ENCODE measurements around the gene SEMA5A.

DNA sequence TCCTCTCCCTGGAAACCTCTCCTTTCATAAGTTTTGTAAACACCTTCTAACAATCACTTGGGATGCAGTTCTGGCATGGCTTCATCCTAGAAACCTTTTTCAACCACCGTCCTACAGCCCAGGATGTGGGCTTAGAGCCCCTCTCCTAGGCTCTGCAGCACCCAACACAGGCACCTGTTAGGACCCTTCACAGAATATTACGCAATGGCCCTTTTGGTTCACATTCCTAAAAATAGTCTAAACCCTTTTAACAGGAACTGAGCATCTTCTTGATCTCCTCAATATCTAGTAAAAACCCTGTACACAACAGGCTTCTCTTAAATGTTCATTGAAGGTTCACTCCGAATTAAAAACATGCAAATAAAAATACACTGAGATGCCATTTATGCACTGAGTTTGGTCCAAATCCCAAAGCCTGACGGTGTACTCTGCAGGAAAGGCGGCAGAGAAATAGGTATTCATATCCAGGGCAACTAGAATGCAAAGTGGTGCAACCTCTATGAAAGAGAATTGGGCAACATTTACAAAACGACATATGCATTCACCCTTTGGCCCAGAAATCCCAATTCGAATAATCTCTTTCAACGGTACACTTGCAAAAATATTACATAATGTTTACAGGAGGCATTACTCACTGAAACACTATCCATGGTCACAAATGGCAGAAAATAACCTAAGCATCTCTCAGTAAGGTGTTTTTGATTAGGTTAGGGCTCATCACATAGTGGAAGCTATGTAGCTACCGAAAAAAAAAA, 169.3 kb downstream of the SEMA5A start:
- TF ChIP-seq, protein P1, sequence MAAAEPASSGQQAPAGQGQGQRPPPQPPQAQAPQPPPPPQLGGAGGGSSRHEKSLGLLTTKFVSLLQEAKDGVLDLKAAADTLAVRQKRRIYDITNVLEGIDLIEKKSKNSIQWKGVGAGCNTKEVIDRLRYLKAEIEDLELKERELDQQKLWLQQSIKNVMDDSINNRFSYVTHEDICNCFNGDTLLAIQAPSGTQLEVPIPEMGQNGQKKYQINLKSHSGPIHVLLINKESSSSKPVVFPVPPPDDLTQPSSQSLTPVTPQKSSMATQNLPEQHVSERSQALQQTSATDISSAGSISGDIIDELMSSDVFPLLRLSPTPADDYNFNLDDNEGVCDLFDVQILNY (CRISPR knock-in tag; IDR thresholded peaks at IDR 0.05) = no peak
- TF ChIP-seq, protein P2, sequence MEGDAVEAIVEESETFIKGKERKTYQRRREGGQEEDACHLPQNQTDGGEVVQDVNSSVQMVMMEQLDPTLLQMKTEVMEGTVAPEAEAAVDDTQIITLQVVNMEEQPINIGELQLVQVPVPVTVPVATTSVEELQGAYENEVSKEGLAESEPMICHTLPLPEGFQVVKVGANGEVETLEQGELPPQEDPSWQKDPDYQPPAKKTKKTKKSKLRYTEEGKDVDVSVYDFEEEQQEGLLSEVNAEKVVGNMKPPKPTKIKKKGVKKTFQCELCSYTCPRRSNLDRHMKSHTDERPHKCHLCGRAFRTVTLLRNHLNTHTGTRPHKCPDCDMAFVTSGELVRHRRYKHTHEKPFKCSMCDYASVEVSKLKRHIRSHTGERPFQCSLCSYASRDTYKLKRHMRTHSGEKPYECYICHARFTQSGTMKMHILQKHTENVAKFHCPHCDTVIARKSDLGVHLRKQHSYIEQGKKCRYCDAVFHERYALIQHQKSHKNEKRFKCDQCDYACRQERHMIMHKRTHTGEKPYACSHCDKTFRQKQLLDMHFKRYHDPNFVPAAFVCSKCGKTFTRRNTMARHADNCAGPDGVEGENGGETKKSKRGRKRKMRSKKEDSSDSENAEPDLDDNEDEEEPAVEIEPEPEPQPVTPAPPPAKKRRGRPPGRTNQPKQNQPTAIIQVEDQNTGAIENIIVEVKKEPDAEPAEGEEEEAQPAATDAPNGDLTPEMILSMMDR (IDR thresholded peaks at IDR 0.05) = no peak
- TF ChIP-seq, protein P3, sequence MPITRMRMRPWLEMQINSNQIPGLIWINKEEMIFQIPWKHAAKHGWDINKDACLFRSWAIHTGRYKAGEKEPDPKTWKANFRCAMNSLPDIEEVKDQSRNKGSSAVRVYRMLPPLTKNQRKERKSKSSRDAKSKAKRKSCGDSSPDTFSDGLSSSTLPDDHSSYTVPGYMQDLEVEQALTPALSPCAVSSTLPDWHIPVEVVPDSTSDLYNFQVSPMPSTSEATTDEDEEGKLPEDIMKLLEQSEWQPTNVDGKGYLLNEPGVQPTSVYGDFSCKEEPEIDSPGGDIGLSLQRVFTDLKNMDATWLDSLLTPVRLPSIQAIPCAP (CRISPR knock-in tag; IDR thresholded peaks at IDR 0.05) = no peak
- TF ChIP-seq ZNF416 (CRISPR knock-in tag; IDR thresholded peaks at IDR 0.05) = no peak
- TF ChIP-seq, protein P4, sequence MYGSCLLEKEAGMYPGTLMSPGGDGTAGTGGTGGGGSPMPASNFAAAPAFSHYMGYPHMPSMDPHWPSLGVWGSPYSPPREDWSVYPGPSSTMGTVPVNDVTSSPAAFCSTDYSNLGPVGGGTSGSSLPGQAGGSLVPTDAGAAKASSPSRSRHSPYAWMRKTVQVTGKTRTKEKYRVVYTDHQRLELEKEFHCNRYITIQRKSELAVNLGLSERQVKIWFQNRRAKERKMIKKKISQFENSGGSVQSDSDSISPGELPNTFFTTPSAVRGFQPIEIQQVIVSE (CRISPR knock-in tag; IDR thresholded peaks at IDR 0.05; ENCODE audit: borderline replicate concordance) = no peak
- TF ChIP-seq CBFB (CRISPR knock-in tag; IDR thresholded peaks at IDR 0.05; ENCODE audit: low read depth) = no peak
- TF ChIP-seq ETV6 (CRISPR knock-in tag; IDR thresholded peaks at IDR 0.05) = no peak

Measured in WTC11 (cell line).